Neuron (in vitro differentiated cells): ENCODE results near the gene EXOSC7.

Experiments used
- H2AFZ ChIP-seq: one replicate; pipeline ENCODE4 v1.6.1; 2013; ENCODE audit warnings: low read depth, mild to moderate bottlenecking, inconsistent platforms, low read length, moderate library complexity
- H3K27me3 ChIP-seq: one replicate; pipeline ENCODE4 v1.6.1; 2013; ENCODE audit warnings: low read length; ENCODE audit not compliant: insufficient read depth
- H3K36me3 ChIP-seq: one replicate; pipeline ENCODE4 v1.6.1; 2013; ENCODE audit warnings: low read length; ENCODE audit not compliant: insufficient read depth
- H3K4me1 ChIP-seq: one replicate; pipeline ENCODE4 v1.6.1; 2013; ENCODE audit warnings: low read length; ENCODE audit not compliant: insufficient read depth
- H3K4me3 ChIP-seq: 2 replicates; pipeline ENCODE4 v1.5.1; 2013; ENCODE audit warnings: mild to moderate bottlenecking, low read length, moderate library complexity
- H3K9me3 ChIP-seq: one replicate; pipeline ENCODE4 v1.6.1; 2013; ENCODE audit warnings: low read length

EXOSC7 gene

DNA sequence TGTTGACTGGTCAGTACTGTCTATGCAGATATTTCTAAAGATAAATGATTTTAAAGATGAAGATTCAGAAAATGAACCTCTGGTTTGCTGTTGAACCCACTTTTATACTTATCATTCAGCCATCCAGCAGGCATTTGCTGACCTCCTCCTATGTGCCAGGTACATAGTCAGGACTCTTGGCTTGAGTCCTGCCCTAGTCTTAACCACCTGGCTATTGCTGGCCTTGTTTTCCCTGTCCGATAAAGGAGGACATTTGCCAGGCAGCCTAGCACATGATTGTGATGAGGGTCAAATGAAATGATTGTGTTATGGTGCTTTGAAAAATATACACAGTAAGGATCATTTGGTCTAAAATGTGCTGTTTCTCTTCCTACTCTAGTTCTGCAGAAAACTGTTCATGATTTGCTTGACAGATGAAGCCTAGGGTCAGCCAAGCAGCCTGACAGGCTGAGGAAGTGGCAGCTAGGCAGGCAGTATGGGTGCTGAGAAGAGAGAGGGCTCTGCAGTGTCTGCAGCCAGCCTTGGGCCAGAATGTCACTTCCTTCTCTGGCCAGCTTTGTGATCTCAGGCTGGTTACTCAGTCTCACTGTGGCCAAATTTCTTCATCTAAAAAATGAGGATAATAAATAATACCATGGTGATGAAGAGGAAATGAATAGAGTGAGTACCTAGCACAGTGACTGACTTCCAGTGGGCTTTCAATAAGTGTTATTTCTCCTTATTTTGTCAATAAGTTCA is 13.8 kb downstream of the EXOSC7 start:
- H3K9me3 ChIP-seq, result peaks cover 2% of the 10 kb centered on the region
- H2AFZ ChIP-seq, result no peak overlapping the region
- H3K36me3 ChIP-seq, result peaks cover 41% of the 10 kb centered on the region
- H3K4me3 ChIP-seq, result no peak overlapping the region
- no peaks in the 10 kb centered on the region for H3K4me1 ChIP-seq
- H3K27me3 ChIP-seq, result no peaks in the 10 kb centered on the region

GRCh38 chr3:44991326-44991725 is 15.3 kb downstream of the EXOSC7 start:
- Histone ChIP-seq H3K4me1 (no peaks in the 10 kb centered on the region), H3K4me3 (no peak overlapping the region), H3K9me3 (peaks cover 2% of the 10 kb centered on the region), H2AFZ (no peak overlapping the region), H3K36me3 (peaks cover 46% of the 10 kb centered on the region), H3K27me3 (no peaks in the 10 kb centered on the region)

DNA sequence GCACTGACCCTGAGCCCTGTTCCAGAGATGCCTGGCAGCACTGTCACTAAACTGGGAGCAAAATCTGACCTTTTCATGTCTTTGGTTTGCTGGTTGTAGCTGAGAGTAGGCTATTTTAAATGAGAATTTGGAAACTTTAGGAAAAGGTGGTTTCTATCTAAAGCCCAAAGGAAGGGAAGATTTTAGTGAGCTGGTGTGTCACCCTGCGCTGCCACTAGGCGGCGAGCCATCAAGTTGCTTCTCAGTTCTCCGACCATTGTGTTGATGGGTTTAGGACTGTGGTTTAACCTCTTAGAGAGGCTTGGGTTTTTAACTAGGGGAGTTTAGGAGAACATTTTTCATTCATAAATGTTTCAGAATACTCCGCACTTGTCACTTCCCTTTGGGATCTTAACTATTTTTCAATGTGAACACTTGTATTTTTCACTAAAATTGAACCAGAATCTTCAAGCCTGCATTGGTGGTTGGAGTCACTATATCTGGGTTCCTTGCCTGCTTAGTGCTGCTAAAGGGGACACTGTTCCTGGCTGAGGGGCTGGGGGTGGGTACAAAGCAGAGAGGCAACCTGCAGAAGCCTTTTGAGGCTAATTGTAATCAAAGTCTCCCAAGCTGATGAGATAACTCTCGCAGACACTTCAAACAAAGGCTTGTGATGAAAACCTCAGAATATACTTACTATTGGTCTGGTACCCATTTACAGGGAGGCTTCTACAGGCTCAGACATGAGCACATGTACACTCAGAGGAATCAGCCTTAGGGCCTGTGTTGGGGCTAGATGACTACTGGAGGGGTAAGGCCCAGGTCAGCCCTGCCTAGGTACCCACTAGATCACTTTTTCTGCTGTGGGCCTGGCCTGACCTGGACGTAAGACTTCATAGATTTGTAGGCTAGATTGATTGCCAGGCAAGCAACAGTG is 16.8 kb downstream of the EXOSC7 start:
- H3K9me3 ChIP-seq, result no peaks in the 10 kb centered on the region
- H3K4me3 ChIP-seq, result no peak overlapping the region
- no peaks in the 10 kb centered on the region for H3K27me3 ChIP-seq
- H3K4me1 ChIP-seq, result no peaks in the 10 kb centered on the region
- no peak overlapping the region for H2AFZ ChIP-seq
- peaks cover 58% of the 10 kb centered on the region for H3K36me3 ChIP-seq

DNA sequence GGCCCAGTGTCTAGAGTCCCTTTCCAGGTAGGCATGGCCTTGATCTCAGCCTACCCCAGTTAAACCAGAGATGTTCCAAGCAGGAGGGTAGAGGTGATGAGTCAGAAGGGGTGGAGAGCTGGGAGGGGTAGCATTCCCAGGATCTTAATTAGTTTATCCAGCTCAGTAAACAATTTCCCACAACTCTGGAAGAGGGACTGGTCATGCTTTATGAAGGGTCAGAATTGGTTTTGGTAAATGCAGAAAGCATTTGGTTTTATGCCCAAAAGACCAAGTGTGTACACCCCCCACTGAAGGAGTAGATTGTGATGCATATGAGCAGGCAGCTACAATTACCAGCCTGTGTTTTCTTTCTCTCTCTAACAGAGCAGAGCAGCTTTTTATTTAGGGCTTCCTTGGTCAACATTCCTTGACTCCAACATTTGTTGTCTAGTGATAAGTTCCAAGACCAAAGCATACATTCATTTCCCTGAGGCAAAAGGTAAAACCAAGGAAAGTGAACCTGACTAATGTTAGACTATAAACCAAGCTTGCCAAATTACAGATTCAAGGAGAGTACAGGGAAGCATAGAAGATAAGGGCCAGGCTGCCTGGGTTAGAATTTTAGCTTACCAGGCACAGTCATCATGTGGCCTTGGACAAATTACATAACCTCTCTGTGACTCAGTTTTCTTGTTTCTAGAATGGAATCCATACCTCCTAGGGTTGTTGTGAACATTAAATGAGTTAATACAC is 17.6 kb downstream of the EXOSC7 start:
- Histone ChIP-seq H3K9me3 (no peaks in the 10 kb centered on the region), H3K27me3 (no peaks in the 10 kb centered on the region), H2AFZ (no peak overlapping the region), H3K4me3 (no peak overlapping the region), H3K4me1 (no peaks in the 10 kb centered on the region), H3K36me3 (peaks cover 66% of the 10 kb centered on the region)

GRCh38 chr3:44995142-44995770 is 19.2 kb downstream of the EXOSC7 start:
- no peak overlapping the region for H2AFZ ChIP-seq
- H3K36me3 ChIP-seq, result peaks cover 68% of the 10 kb centered on the region
- H3K4me3 ChIP-seq, result no peak overlapping the region
- no peaks in the 10 kb centered on the region for H3K9me3 ChIP-seq
- H3K27me3 ChIP-seq, result no peaks in the 10 kb centered on the region
- H3K4me1 ChIP-seq, result no peaks in the 10 kb centered on the region

GRCh38 chr3:44996556-44996969 is 20.5 kb downstream of the EXOSC7 start:
- Histone ChIP-seq H3K4me1 (no peaks in the 10 kb centered on the region), H3K9me3 (no peaks in the 10 kb centered on the region), H3K36me3 (peaks cover 66% of the 10 kb centered on the region), H3K27me3 (no peaks in the 10 kb centered on the region), H2AFZ (no peak overlapping the region), H3K4me3 (no peak overlapping the region)

DNA sequence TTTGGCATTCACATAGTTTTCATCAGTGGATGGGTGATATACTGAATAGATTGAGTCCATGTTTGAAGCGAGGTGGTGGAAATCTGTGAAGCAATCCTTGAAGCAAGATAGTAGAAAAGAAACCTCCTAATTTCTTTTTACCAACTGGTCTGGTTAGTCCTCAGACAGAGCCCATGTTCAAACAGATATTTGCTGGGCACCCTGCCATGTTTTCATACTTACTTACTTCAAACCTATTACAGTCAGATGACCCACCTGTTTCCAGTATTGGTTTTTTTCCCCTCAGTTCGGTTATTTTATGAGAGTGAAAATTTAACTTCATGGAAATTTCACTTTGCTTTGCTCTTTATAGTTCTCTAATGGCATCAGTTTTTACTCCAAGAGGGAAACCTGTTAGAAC is 23.7 kb downstream of the EXOSC7 start:
- Histone ChIP-seq H2AFZ (no peak overlapping the region), H3K9me3 (peaks cover 9% of the 10 kb centered on the region), H3K36me3 (peaks cover 76% of the 10 kb centered on the region), H3K4me1 (no peaks in the 10 kb centered on the region), H3K4me3 (no peak overlapping the region), H3K27me3 (no peaks in the 10 kb centered on the region)

DNA sequence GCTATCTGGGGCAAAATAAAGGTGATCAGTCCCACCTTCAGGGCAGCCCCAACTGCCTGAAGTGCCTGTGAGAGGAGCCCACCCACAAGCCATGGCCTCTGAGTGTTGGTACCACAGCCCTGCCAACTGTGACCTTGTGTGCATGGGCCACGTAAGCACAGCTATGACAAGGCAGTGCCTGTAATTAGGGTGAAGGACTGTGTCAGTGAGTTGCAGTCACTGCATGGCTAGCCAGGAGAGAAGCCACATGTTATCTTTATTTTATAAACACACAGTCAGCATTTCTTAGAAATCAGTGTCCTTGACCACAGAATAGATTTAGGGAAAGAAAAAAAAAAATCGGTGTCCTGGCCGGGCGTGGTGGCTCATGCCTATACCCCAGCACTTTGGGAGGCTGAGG is 24.8 kb downstream of the EXOSC7 start:
- H3K36me3 ChIP-seq, result peaks cover 83% of the 10 kb centered on the region

GRCh38 chr3:45001738-45002137 is 25.7 kb downstream of the EXOSC7 start:
- peaks cover 16% of the 10 kb centered on the region for H3K9me3 ChIP-seq
- no peak overlapping the region for H2AFZ ChIP-seq
- H3K4me3 ChIP-seq, result no peak overlapping the region
- H3K27me3 ChIP-seq, result no peaks in the 10 kb centered on the region
- no peaks in the 10 kb centered on the region for H3K4me1 ChIP-seq
- peaks cover 81% of the 10 kb centered on the region for H3K36me3 ChIP-seq

More for the DNA sequence above, 24.8 kb downstream of the EXOSC7 start:
- Histone ChIP-seq H3K9me3 (peaks cover 16% of the 10 kb centered on the region), H3K4me1 (no peaks in the 10 kb centered on the region), H3K27me3 (no peaks in the 10 kb centered on the region), H3K4me3 (no peak overlapping the region), H2AFZ (no peak overlapping the region)

DNA sequence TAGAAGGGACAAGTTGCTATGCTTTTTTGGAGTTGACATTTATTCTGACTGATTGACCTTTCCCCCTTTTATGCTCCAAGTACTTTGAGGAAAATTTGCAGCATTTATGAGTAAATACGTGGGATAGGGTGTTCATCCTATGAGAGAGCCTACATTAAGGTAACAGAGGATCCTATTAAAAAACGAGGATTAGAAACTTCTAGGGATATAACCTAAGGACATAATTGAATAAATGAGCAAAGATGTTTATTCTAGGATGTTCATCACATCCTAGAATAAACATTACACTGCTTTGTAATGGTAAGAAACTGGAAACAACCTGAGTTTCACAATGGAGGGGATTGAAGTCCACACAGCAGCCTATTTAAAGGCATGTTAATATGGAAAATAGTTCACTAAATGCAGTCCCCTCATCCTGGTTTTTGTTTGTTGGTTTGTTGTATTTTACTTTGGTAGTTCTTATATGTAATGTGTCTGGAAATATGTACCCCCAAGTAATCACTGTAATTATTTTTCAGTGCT is 26.2 kb downstream of the EXOSC7 start:
- H3K4me1 ChIP-seq, result no peaks in the 10 kb centered on the region
- no peaks in the 10 kb centered on the region for H3K27me3 ChIP-seq
- peaks cover 18% of the 10 kb centered on the region for H3K9me3 ChIP-seq
- no peak overlapping the region for H3K4me3 ChIP-seq
- H2AFZ ChIP-seq, result no peak overlapping the region
- H3K36me3 ChIP-seq, result peaks cover 81% of the 10 kb centered on the region

DNA sequence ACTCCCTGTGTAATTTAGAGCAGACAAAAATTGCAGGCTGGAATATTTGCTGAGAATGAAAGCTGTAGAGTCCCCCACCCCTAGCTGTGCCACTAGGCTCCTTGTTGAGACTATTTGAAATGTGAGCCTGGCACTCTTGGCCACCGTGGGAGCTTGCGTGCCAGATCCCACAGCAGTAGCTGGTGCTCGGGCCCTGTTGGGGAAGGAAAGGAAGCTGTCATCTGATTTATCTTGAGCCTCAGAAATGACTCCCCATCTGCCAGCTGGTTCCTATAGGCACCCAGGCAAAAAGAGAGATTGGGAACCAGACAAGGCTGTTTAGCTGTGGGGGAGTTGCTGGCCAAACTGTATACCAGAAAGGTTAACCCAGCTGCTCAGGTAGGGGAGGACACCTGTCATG is 26.7 kb downstream of the EXOSC7 start:
- Histone ChIP-seq H2AFZ (no peak overlapping the region), H3K27me3 (no peaks in the 10 kb centered on the region), H3K4me3 (no peak overlapping the region), H3K4me1 (no peaks in the 10 kb centered on the region), H3K9me3 (peaks cover 18% of the 10 kb centered on the region), H3K36me3 (peaks cover 81% of the 10 kb centered on the region)

DNA sequence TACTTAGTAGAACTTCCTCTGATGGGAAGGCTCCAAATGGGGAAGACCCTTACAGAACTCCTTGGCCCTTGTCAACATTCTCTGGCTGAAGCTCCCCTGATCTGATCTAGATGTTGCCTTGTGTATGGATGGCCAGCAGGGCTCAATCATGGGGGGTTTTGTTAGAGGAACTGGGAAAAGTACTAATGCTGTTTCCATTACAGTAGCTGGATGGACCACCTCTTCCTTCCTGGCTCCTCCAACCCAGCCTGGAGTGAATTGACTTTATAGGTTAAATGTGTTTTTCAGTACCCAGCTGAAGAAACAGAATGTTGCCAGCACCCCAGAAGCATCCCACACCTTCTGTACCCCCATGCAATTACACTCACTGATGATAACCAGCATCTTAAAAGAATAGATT is 27.4 kb downstream of the EXOSC7 start:
- Histone ChIP-seq H3K27me3 (no peaks in the 10 kb centered on the region), H3K36me3 (peaks cover 81% of the 10 kb centered on the region), H2AFZ (no peak overlapping the region), H3K4me1 (no peaks in the 10 kb centered on the region), H3K9me3 (peaks cover 18% of the 10 kb centered on the region), H3K4me3 (no peak overlapping the region)
